WERI-Rb-1 (cell line): ENCODE results near the gene NKAPD1.

Experiments used
- DNase-seq: peaks from one replicate; pipeline ENCODE4 v3.0.0-alpha.2; 2020
- H3K27ac ChIP-seq: fragments of 250-450 bp; sonication (Bioruptor Pico); 2 replicates; pipeline ENCODE4 v1.5.1; 2020; ENCODE audit warnings: mild to moderate bottlenecking, moderate library complexity
- H3K27me3 ChIP-seq: fragments of 250-450 bp; sonication (Bioruptor Pico); 2 replicates; pipeline ENCODE4 v1.5.1; 2021; ENCODE audit warnings: mild to moderate bottlenecking, low read depth, moderate library complexity; ENCODE audit not compliant: insufficient read depth, severe bottlenecking
- H3K36me3 ChIP-seq: fragments of 250-450 bp; sonication (Bioruptor Pico); 2 replicates; pipeline ENCODE4 v1.5.1; 2020; ENCODE audit warnings: mild to moderate bottlenecking, moderate library complexity
- H3K4me3 ChIP-seq: 2 replicates; pipeline ENCODE4 v1.5.1; 2011; ENCODE audit warnings: low read depth, mild to moderate bottlenecking, control low read depth, low read length
- H3K9me3 ChIP-seq: fragments of 250-450 bp; sonication (Bioruptor Pico); 2 replicates; pipeline ENCODE4 v1.5.1; 2021; ENCODE audit warnings: mild to moderate bottlenecking, moderate library complexity; ENCODE audit not compliant: severe bottlenecking
- TF ChIP-seq, protein P1 (sequence below): IDR thresholded peaks from 2 replicates; pipeline ENCODE4 v1.5.1; 2011; ENCODE audit warnings: low read depth, mild to moderate bottlenecking, control low read depth, inconsistent platforms, low read length

The NKAPD1 gene

DNA sequence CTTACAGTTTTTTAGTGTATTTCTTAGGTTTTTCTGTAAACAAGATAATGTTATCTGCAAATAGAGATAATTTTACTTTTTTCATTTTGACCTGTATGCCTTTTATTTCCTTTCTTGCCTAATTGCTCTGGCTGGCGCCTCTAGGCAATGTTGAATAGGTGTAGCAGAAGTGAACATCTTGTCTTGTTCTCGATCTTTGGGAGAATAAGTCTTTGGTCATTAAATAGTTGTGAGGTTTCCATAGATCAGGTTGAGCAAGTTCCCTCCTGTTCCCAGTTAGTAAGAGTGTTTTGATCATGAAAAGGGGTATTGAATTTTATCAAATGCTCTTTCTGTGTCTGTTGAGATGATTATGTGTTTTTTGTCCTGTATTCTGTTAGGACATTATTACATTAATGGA, 24.3 kb upstream of the NKAPD1 start:
- TF ChIP-seq, protein P1, sequence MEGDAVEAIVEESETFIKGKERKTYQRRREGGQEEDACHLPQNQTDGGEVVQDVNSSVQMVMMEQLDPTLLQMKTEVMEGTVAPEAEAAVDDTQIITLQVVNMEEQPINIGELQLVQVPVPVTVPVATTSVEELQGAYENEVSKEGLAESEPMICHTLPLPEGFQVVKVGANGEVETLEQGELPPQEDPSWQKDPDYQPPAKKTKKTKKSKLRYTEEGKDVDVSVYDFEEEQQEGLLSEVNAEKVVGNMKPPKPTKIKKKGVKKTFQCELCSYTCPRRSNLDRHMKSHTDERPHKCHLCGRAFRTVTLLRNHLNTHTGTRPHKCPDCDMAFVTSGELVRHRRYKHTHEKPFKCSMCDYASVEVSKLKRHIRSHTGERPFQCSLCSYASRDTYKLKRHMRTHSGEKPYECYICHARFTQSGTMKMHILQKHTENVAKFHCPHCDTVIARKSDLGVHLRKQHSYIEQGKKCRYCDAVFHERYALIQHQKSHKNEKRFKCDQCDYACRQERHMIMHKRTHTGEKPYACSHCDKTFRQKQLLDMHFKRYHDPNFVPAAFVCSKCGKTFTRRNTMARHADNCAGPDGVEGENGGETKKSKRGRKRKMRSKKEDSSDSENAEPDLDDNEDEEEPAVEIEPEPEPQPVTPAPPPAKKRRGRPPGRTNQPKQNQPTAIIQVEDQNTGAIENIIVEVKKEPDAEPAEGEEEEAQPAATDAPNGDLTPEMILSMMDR = no peak
- no peak overlapping the region for H3K4me3 ChIP-seq
- H3K27me3 ChIP-seq = no peaks in the 10 kb centered on the region
- H3K27ac ChIP-seq = no peak overlapping the region
- no peaks in the 10 kb centered on the region for H3K9me3 ChIP-seq
- DNase-seq = no peak
- H3K36me3 ChIP-seq = peaks cover 75% of the 10 kb centered on the region

DNA sequence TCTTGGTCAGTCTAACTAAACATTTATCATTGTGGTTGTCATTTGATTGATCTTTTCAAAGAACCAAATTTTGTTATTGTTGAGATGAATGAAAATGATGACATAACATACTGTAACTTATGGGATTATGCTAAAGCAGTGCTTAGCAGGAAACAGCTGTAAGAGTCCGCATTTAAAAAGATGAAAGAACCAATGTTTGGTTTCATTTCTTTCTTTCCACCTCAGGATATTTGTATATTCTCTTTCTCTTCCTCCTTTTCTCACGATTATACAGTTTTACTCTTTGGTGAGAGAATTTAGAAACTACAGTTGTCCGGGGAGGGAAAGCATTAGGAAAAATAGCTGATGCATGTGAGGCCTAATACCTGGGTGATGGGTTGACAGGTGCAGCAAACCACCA, 23.4 kb upstream of the NKAPD1 start:
- no peaks in the 10 kb centered on the region for H3K27me3 ChIP-seq
- peaks cover 70% of the 10 kb centered on the region for H3K36me3 ChIP-seq
- no peak for DNase-seq
- no peak overlapping the region for H3K27ac ChIP-seq
- TF ChIP-seq, protein P1 = no peak
- H3K4me3 ChIP-seq = no peak overlapping the region
- H3K9me3 ChIP-seq = no peaks in the 10 kb centered on the region

DNA sequence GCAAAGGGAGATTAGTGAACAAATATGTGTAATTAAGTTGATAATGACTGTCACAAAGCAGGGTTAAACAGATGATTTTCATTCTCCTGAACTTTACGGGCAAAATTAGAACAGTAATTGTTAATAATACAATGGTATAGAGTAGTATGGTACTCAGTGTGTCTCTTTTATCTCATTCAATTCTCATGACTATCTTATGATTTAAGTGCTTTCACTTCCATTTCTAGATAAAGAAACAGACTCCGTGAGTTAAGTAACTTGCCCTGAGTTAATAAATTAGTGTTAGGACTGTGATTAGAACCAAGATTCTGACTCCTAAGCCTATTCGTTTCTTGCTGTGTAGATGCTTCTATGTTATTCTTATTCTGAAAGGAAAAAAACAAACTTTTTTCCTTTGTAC, 22.3 kb upstream of the NKAPD1 start:
- Histone ChIP-seq H3K36me3 (peaks cover 70% of the 10 kb centered on the region), H3K27ac (no peak overlapping the region), H3K9me3 (no peaks in the 10 kb centered on the region), H3K4me3 (no peak overlapping the region), H3K27me3 (no peaks in the 10 kb centered on the region)
- TF ChIP-seq, protein P1 = no peak
- DNase-seq = no peak

DNA sequence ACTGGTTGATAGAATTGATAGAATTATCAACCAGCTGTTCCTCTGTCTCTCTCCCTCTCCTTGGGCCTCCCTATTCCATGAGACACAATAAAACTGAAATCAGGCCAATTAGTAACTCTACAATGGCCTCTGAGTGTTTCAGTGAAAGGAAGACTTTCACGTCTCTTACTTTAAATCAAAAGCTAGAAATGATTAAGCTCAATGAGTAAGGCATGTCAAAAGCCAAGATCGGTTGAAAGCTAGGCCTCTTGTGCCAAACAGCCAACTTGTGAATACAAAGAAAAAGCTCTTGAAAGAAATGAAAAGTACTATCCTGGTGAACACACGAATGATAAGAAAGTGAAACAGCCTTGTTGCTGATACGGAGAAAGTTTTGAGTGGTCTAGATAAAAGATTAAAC, 16.9 kb upstream of the NKAPD1 start:
- no peak for DNase-seq
- H3K27me3 ChIP-seq = no peaks in the 10 kb centered on the region
- H3K36me3 ChIP-seq = peaks cover 77% of the 10 kb centered on the region
- H3K9me3 ChIP-seq = no peaks in the 10 kb centered on the region
- H3K27ac ChIP-seq = no peak overlapping the region
- H3K4me3 ChIP-seq = no peak overlapping the region
- TF ChIP-seq, protein P1 = no peak

DNA sequence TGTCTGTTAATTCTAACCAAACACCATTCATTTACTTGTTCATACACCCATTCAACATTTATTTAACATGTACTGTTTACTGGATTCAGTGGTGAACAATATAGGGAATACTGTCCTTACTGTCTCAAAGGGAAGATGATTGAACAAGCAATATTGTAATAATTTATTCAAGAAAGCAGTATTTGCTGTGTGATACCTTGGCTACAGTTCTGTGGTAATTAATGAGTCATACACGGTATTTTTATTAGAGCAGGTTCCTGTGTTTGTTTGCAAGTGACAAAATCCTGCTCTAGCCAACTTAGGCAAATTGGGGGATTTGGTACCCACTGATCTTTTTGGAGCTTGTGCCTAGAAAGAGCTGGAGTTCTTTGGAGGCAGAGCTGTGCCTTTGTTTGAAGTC, 16.0 kb upstream of the NKAPD1 start:
- DNase-seq = no peak
- TF ChIP-seq, protein P1 = no peak
- Histone ChIP-seq H3K4me3 (no peak overlapping the region), H3K9me3 (no peaks in the 10 kb centered on the region), H3K36me3 (peaks cover 77% of the 10 kb centered on the region), H3K27ac (no peak overlapping the region), H3K27me3 (no peaks in the 10 kb centered on the region)

DNA sequence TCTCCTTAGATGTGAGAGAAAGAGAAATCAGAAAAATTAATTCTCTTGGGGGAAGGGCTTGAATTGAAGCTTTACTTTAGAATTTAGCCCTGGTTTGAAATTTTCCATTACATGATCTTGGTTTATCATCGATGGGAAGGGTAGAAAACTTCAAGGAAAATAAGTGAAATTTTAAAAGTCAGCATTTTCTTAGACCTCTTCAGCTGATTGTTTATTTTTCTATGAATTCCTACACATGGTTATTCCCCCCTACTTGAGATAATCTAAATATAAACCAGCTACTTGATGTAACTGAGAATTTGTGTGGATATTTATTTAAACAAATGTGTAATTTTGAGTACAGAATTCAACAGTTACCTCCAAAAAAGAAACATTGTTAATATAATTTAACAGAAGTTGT, 11.2 kb upstream of the NKAPD1 start:
- Histone ChIP-seq H3K9me3 (no peaks in the 10 kb centered on the region), H3K27me3 (no peaks in the 10 kb centered on the region), H3K36me3 (peaks cover 46% of the 10 kb centered on the region), H3K4me3 (no peak overlapping the region), H3K27ac (no peak overlapping the region)
- TF ChIP-seq, protein P1 = no peak
- DNase-seq = no peak
